H9 (cell line): ENCODE measurements around the gene DMD. TPM values are rescaled to one million over a fixed set of nuclear protein-coding genes. Genes with fewer than 3 reads are reported as not detected.

Experiments
- DNase-seq: peaks from one replicate; pipeline ENCODE4 v3.0.0-alpha.2; 2017
- H2AFZ ChIP-seq: one replicate; pipeline ENCODE4 v1.6.1; 2013; ENCODE audit warnings: mild to moderate bottlenecking, low read length, control low read depth, moderate library complexity
- H2AK5ac ChIP-seq: 2 replicates; pipeline ENCODE4 v1.6.1; 2013; ENCODE audit warnings: low read length, control low read depth, mixed read lengths; ENCODE audit not compliant: insufficient read length
- H2BK120ac ChIP-seq: one replicate; pipeline ENCODE4 v1.6.1; 2013; ENCODE audit warnings: low read depth, mild to moderate bottlenecking, low read length, control low read depth, inconsistent platforms; ENCODE audit not compliant: poor library complexity, severe bottlenecking
- H2BK12ac ChIP-seq: 2 replicates; pipeline ENCODE4 v1.6.1; 2013; ENCODE audit warnings: low read length, control low read depth, mixed read lengths, low read depth; ENCODE audit not compliant: insufficient read length
- H2BK15ac ChIP-seq: 2 replicates; pipeline ENCODE4 v1.6.1; 2013; ENCODE audit warnings: low read depth, low read length, control low read depth
- H2BK20ac ChIP-seq: one replicate; pipeline ENCODE4 v1.6.1; 2013; ENCODE audit warnings: low read depth, mild to moderate bottlenecking, low read length, control low read depth, inconsistent platforms; ENCODE audit not compliant: poor library complexity, severe bottlenecking
- H2BK5ac ChIP-seq: 2 replicates; pipeline ENCODE4 v1.6.1; 2013; ENCODE audit warnings: low read length, control low read depth, mixed read lengths; ENCODE audit not compliant: insufficient read length
- H3K14ac ChIP-seq: 2 replicates; pipeline ENCODE4 v1.6.1; 2013; ENCODE audit warnings: low read length, control low read depth; ENCODE audit not compliant: insufficient read depth
- H3K18ac ChIP-seq: 2 replicates; pipeline ENCODE4 v1.6.1; 2013; ENCODE audit warnings: low read depth, mild to moderate bottlenecking, mixed read lengths, low read length, control low read depth; ENCODE audit not compliant: insufficient read length
- H3K23ac ChIP-seq: 2 replicates; pipeline ENCODE4 v1.6.1; 2013; ENCODE audit warnings: low read length, control low read depth, mixed read lengths, low read depth; ENCODE audit not compliant: insufficient read length
- H3K23me2 ChIP-seq: 2 replicates; pipeline ENCODE4 v1.6.1; 2013; ENCODE audit warnings: low read depth, mild to moderate bottlenecking, mixed read lengths, low read length, control low read depth; ENCODE audit not compliant: insufficient read length, poor library complexity, severe bottlenecking
- H3K27ac ChIP-seq: 2 replicates; pipeline ENCODE4 v1.5.1; 2013; ENCODE audit warnings: low read length, control low read depth, mixed read lengths, low read depth; ENCODE audit not compliant: insufficient read length
- H3K27me3 ChIP-seq: 2 replicates; pipeline ENCODE4 v1.6.1; 2013; ENCODE audit warnings: low read length, control low read depth, inconsistent platforms; ENCODE audit not compliant: insufficient read depth
- H3K4ac ChIP-seq: 2 replicates; pipeline ENCODE4 v1.6.1; 2013; ENCODE audit warnings: low read depth, mild to moderate bottlenecking, control low read depth, inconsistent platforms, low read length, moderate library complexity
- H3K4me1 ChIP-seq: 2 replicates; pipeline ENCODE4 v1.6.1; 2013; ENCODE audit warnings: low read length, control low read depth, inconsistent platforms; ENCODE audit not compliant: insufficient read depth
- H3K4me2 ChIP-seq: 2 replicates; pipeline ENCODE4 v1.6.1; 2013; ENCODE audit warnings: low read length, control low read depth, mixed read lengths; ENCODE audit not compliant: insufficient read length, insufficient read depth
- H3K56ac ChIP-seq: 2 replicates; pipeline ENCODE4 v1.6.1; 2013; ENCODE audit warnings: low read depth, mild to moderate bottlenecking, mixed read lengths, low read length, control low read depth; ENCODE audit not compliant: insufficient read length
- H3K79me1 ChIP-seq: 2 replicates; pipeline ENCODE4 v1.6.1; 2013; ENCODE audit warnings: low read depth, mild to moderate bottlenecking, moderate library complexity, low read length, control low read depth, inconsistent platforms; ENCODE audit not compliant: insufficient read depth, poor library complexity, severe bottlenecking
- H3K79me2 ChIP-seq: 2 replicates; pipeline ENCODE4 v1.6.1; 2013; ENCODE audit warnings: low read length, control low read depth, inconsistent platforms; ENCODE audit not compliant: insufficient read depth
- H3K9ac ChIP-seq: 2 replicates; pipeline ENCODE4 v1.6.1; 2013; ENCODE audit warnings: low read length, control low read depth, mixed read lengths; ENCODE audit not compliant: insufficient read length; ENCODE audit errors: extremely low read depth
- H3K9me3 ChIP-seq: one replicate; pipeline ENCODE4 v1.6.1; 2013; ENCODE audit warnings: low read depth, low read length, inconsistent platforms; ENCODE audit not compliant: control insufficient read depth
- H3T11ph ChIP-seq: one replicate; pipeline ENCODE4 v1.6.1; 2013; ENCODE audit warnings: mild to moderate bottlenecking, low read length, control low read depth, inconsistent platforms
- H4K20me1 ChIP-seq: one replicate; pipeline ENCODE4 v1.6.1; 2013; ENCODE audit not compliant: control insufficient read depth, insufficient read length, insufficient read depth
- H4K5ac ChIP-seq: 2 replicates; pipeline ENCODE4 v1.6.1; 2013; ENCODE audit warnings: low read depth, mild to moderate bottlenecking, mixed read lengths, low read length, control low read depth; ENCODE audit not compliant: insufficient read length
- H4K8ac ChIP-seq: replicated peaks from 2 replicates; pipeline ENCODE4 v1.6.1; 2013; ENCODE audit warnings: low read length, control low read depth, mixed read lengths, low read depth; ENCODE audit not compliant: insufficient read length
- H4K91ac ChIP-seq: 2 replicates; pipeline ENCODE4 v1.6.1; 2013; ENCODE audit warnings: low read depth, mild to moderate bottlenecking, moderate library complexity, mixed read lengths, low read length, control low read depth; ENCODE audit not compliant: insufficient read length
- H3K27ac Mint-ChIP-seq, 3 experiments: 2 replicates in 2 of 3; 3 replicates in 1 of 3; pipeline ENCODE4 v1.8.0; 2020 to 2021; ENCODE audit warnings: mixed read lengths in 3 of 3, mild to moderate bottlenecking in 1 of 3, moderate library complexity in 1 of 3
- H3K27me3 Mint-ChIP-seq: 2 replicates; pipeline ENCODE4 v1.8.0; 2021; ENCODE audit warnings: low read depth, mild to moderate bottlenecking, moderate library complexity, mixed read lengths
- H3K36me3 Mint-ChIP-seq, 3 experiments: 2 replicates in 2 of 3; 3 replicates in 1 of 3; pipeline ENCODE4 v1.8.0; 2020 to 2021; ENCODE audit warnings: low read depth in 3 of 3, mixed read lengths in 3 of 3; ENCODE audit not compliant: insufficient read depth in 1 of 3
- H3K4me1 Mint-ChIP-seq, 2 experiments: 2 replicates each; pipeline ENCODE4 v1.8.0; 2020; ENCODE audit warnings: mixed read lengths in 2 of 2
- H3K4me3 Mint-ChIP-seq, 2 experiments: 2 replicates in 1 of 2; 3 replicates in 1 of 2; pipeline ENCODE4 v1.8.0; 2020 to 2021; ENCODE audit warnings: mild to moderate bottlenecking in 2 of 2, mixed read lengths in 2 of 2, moderate library complexity in 1 of 2
- H3K9me3 Mint-ChIP-seq, 2 experiments: 2 replicates in 1 of 2; 3 replicates in 1 of 2; pipeline ENCODE4 v1.8.0; 2020; ENCODE audit warnings: mild to moderate bottlenecking in 2 of 2, mixed read lengths in 2 of 2, moderate library complexity in 1 of 2
- WGBS: extraction: QIAGEN DNeasy Blood & Tissue Kit; methylation state at CpG from one replicate; pipeline ENCODE4 v1.1.7; 2013; ENCODE audit warnings: missing lambda C conversion rate, low lambda C conversion rate, mixed read lengths; ENCODE audit not compliant: insufficient read length; ENCODE audit errors: extremely low coverage; 5-methylcytosine and 5-hydroxymethylcytosine counted together
- total RNA-seq: library from RNA; stranded (reverse); gene quantifications from 2 replicates; pipeline ENCODE4 v1.2.1, GENCODE V29; 2021
- TF ChIP-seq, protein P1 (sequence below): fragments of 200-600 bp; sonication (generic); conservative IDR thresholded peaks from 3 replicates; pipeline ENCODE4 v1.8.0; 2021; ENCODE audit warnings: antibody characterized with exemption, mild to moderate bottlenecking

Gene DMD
- total RNA-seq, 1 experiment from 2014 or later, result 3.8 TPM

- Histone ChIP-seq H3K79me1 (no peaks in the 10 kb centered on the region), H3K9ac (no peak overlapping the region), H3K23ac (no peak overlapping the region), H2BK120ac (no peak overlapping the region), H3K27me3 (no peaks in the 10 kb centered on the region), H4K5ac (no peak overlapping the region), H3K23me2 (no peaks in the 10 kb centered on the region), H3K4ac (no peak overlapping the region), H2BK20ac (no peak overlapping the region), H3T11ph (no peak overlapping the region), H3K79me2 (no peaks in the 10 kb centered on the region), H4K91ac (no peak overlapping the region), H2BK5ac (no peak overlapping the region), H3K9me3 (no peaks in the 10 kb centered on the region), H4K20me1 (no peaks in the 10 kb centered on the region), H3K56ac (no peak overlapping the region), H3K4me1 (no peaks in the 10 kb centered on the region), H3K27ac (no peak overlapping the region), H4K8ac (no peak overlapping the region), H3K14ac (no peak overlapping the region), H2AK5ac (no peak overlapping the region), H2BK12ac (no peak overlapping the region), H2BK15ac (no peak overlapping the region), H2AFZ (no peak overlapping the region), H3K4me2 (no peak overlapping the region), H3K18ac (no peak overlapping the region)
- Mint-ChIP-seq H3K4me3 (no peak overlapping the region), H3K9me3 (peaks cover 53 to 64% of the 10 kb centered on the region in 2 experiments), H3K27me3 (no peaks in the 10 kb centered on the region), H3K27ac (no peak overlapping the region), H3K4me1 (no peaks in the 10 kb centered on the region), H3K36me3 (no peaks in the 10 kb centered on the region; a peak in 1 of 7 replicates)
- DNase-seq, result no peak
- TF ChIP-seq, protein P1, sequence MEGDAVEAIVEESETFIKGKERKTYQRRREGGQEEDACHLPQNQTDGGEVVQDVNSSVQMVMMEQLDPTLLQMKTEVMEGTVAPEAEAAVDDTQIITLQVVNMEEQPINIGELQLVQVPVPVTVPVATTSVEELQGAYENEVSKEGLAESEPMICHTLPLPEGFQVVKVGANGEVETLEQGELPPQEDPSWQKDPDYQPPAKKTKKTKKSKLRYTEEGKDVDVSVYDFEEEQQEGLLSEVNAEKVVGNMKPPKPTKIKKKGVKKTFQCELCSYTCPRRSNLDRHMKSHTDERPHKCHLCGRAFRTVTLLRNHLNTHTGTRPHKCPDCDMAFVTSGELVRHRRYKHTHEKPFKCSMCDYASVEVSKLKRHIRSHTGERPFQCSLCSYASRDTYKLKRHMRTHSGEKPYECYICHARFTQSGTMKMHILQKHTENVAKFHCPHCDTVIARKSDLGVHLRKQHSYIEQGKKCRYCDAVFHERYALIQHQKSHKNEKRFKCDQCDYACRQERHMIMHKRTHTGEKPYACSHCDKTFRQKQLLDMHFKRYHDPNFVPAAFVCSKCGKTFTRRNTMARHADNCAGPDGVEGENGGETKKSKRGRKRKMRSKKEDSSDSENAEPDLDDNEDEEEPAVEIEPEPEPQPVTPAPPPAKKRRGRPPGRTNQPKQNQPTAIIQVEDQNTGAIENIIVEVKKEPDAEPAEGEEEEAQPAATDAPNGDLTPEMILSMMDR, result no peak
- no CpG with 5 or more reads among the region's 4 CpGs for WGBS
Measured at GRCh38 chrX:31480696-31481095, 1730.7 kb downstream of the DMD start.
